Liver (tissue), 9 donors: ENCODE measurements around the gene FLNC. TPM values are rescaled to one million over a fixed set of nuclear protein-coding genes. Genes with fewer than 3 reads are reported as not detected.

Experiments
- DNase-seq: peaks from one replicate; pipeline ENCODE4 v3.0.0-alpha.2; 2017; ENCODE audit warnings: low spot score
- H3K27ac ChIP-seq, 2 donors: one replicate each; pipeline ENCODE4 v1.7.0; 2013; ENCODE audit warnings: inconsistent platforms in 2 of 2, low read length in 2 of 2, control low read depth in 1 of 2, low read depth in 1 of 2, mild to moderate bottlenecking in 1 of 2
- H3K27me3 ChIP-seq, 4 donors: one replicate each; pipeline versions ENCODE4 v1.6.1 to v1.7.0; 2013; ENCODE audit warnings: low read length in 3 of 4, inconsistent platforms in 1 of 4, mild to moderate bottlenecking in 1 of 4, moderate library complexity in 1 of 4; ENCODE audit not compliant: control insufficient read depth in 4 of 4, insufficient read depth in 4 of 4
- H3K36me3 ChIP-seq, 4 donors: one replicate each; pipeline versions ENCODE4 v1.6.1 to v1.7.0; 2013; ENCODE audit warnings: low read length in 3 of 4, mild to moderate bottlenecking in 3 of 4, low read depth in 1 of 4, moderate library complexity in 1 of 4; ENCODE audit not compliant: control insufficient read depth in 4 of 4, insufficient read depth in 3 of 4
- H3K4me1 ChIP-seq, 4 donors: one replicate each; pipeline versions ENCODE4 v1.6.1 to v1.7.0; 2013; ENCODE audit warnings: low read length in 3 of 4, mild to moderate bottlenecking in 3 of 4, moderate library complexity in 1 of 4; ENCODE audit not compliant: control insufficient read depth in 4 of 4, insufficient read depth in 4 of 4
- H3K4me3 ChIP-seq, 3 donors: one replicate each; pipeline versions ENCODE4 v1.6.1 to v1.7.0; 2013; ENCODE audit warnings: low read length in 3 of 3, control low read depth in 1 of 3, low read depth in 1 of 3, mild to moderate bottlenecking in 1 of 3
- H3K9ac ChIP-seq, 2 donors: one replicate each; pipeline ENCODE4 v1.7.0; 2013; ENCODE audit warnings: low read length in 2 of 2, mild to moderate bottlenecking in 2 of 2, moderate library complexity in 2 of 2, control low read depth in 1 of 2, low read depth in 1 of 2
- H3K9me3 ChIP-seq, 4 donors: one replicate each; pipeline versions ENCODE4 v1.6.1 to v1.7.0; 2013; ENCODE audit warnings: low read length in 3 of 4; ENCODE audit not compliant: control insufficient read depth in 4 of 4
- CTCF ChIP-seq: fragments of 150-350 bp; IDR thresholded peaks from 2 replicates; pipeline ENCODE4 v1.5.1; 2017; ENCODE audit warnings: improper control_type of control experiment, low read depth, low read length; ENCODE audit not compliant: missing input control
- EGR1 ChIP-seq, 2 donors: IDR thresholded peaks; 2 replicates each; pipeline ENCODE4 v1.6.1; 2016 to 2018; ENCODE audit warnings: antibody characterized with exemption in 2 of 2, low read depth in 2 of 2
- FOXA1 ChIP-seq: IDR thresholded peaks from 2 replicates; pipeline ENCODE4 v1.6.1; 2016; ENCODE audit warnings: antibody characterized with exemption
- FOXA2 ChIP-seq: IDR thresholded peaks from 2 replicates; pipeline ENCODE4 v1.6.1; 2016; ENCODE audit warnings: antibody characterized with exemption
- GABPA ChIP-seq, 2 donors: IDR thresholded peaks in 1 of 2; conservative IDR thresholded peaks in 1 of 2; 2 replicates each; pipeline ENCODE4 v1.6.1; 2016; ENCODE audit warnings: antibody characterized with exemption in 2 of 2, mild to moderate bottlenecking in 1 of 2, moderate library complexity in 1 of 2
- HNF4A ChIP-seq, 2 donors: conservative IDR thresholded peaks; 2 replicates each; pipeline ENCODE4 v1.6.1; 2016; ENCODE audit warnings: antibody characterized with exemption in 2 of 2, mild to moderate bottlenecking in 2 of 2
- HNF4G ChIP-seq: IDR thresholded peaks from 2 replicates; pipeline ENCODE4 v1.6.1; 2016; ENCODE audit warnings: antibody characterized with exemption
- JUND ChIP-seq, 2 donors: IDR thresholded peaks; 2 replicates each; pipeline ENCODE4 v1.6.1; 2016; ENCODE audit warnings: antibody characterized with exemption in 2 of 2
- MAX ChIP-seq: IDR thresholded peaks from 2 replicates; pipeline ENCODE4 v1.6.1; 2016; ENCODE audit warnings: antibody characterized with exemption
- NR2F2 ChIP-seq: IDR thresholded peaks from 2 replicates; pipeline ENCODE4 v1.6.1; 2016; ENCODE audit warnings: antibody characterized with exemption
- RAD21 ChIP-seq, 2 donors: IDR thresholded peaks; 2 replicates each; pipeline ENCODE4 v1.6.1; 2016; ENCODE audit warnings: antibody characterized with exemption in 2 of 2, mild to moderate bottlenecking in 2 of 2
- RXRA ChIP-seq, 2 donors: IDR thresholded peaks; 2 replicates each; pipeline ENCODE4 v1.6.1; 2017 to 2018; ENCODE audit warnings: antibody characterized with exemption in 2 of 2, mild to moderate bottlenecking in 1 of 2
- SP1 ChIP-seq: IDR thresholded peaks from 2 replicates; pipeline ENCODE4 v1.6.1; 2018; ENCODE audit warnings: antibody characterized with exemption, mild to moderate bottlenecking
- TAF1 ChIP-seq: conservative IDR thresholded peaks from 2 replicates; pipeline ENCODE4 v1.6.1; 2016; ENCODE audit warnings: antibody characterized with exemption, mild to moderate bottlenecking
- YY1 ChIP-seq: IDR thresholded peaks from 2 replicates; pipeline ENCODE4 v1.6.1; 2016; ENCODE audit warnings: antibody characterized with exemption, mild to moderate bottlenecking
- ZBTB33 ChIP-seq: IDR thresholded peaks from 2 replicates; pipeline ENCODE4 v1.6.1; 2016; ENCODE audit warnings: antibody characterized with exemption
- WGBS: extraction: QIAGEN DNeasy Blood & Tissue Kit; methylation state at CpG from one replicate; pipeline ENCODE4 v1.1.7; 2013; 5-methylcytosine and 5-hydroxymethylcytosine counted together
- polyA plus RNA-seq, 2 donors: library from polyadenylated mRNA; stranded (reverse) in 1 of 2; unstranded in 1 of 2; fragments of 200-250 nt in 1 of 2; fragments of >200 nt in 1 of 2; fragmentation: Nextera tagmentation in 1 of 2; extraction: Ambion mirVana in 1 of 2; gene quantifications; one replicate each; pipeline versions ENCODE4 v1.2.1 to v1.2.3, GENCODE V29; 2013 to 2015
- total RNA-seq, 2 donors: library from RNA; depleted of rRNA; stranded (reverse); fragments of >200 nt; gene quantifications; one replicate each; pipeline ENCODE4 v1.2.3, GENCODE V29; 2014
- TF ChIP-seq, protein P1 (sequence below): IDR thresholded peaks from 2 replicates; pipeline ENCODE4 v1.6.1; 2016; ENCODE audit warnings: antibody characterized with exemption
- TF ChIP-seq, protein P2 (sequence below): IDR thresholded peaks from 2 replicates; pipeline ENCODE4 v1.6.1; 2016; ENCODE audit warnings: antibody characterized with exemption, mild to moderate bottlenecking
- donor health status: healthy.
- donor health status: healthy.
- donor health status: healthy.
- donor health status: healthy.
- donor health status: healthy.

FLNC gene
- total and polyA plus RNA-seq, 4 donors, result 0.03 to 2.3 (median 0.53) TPM

DNA sequence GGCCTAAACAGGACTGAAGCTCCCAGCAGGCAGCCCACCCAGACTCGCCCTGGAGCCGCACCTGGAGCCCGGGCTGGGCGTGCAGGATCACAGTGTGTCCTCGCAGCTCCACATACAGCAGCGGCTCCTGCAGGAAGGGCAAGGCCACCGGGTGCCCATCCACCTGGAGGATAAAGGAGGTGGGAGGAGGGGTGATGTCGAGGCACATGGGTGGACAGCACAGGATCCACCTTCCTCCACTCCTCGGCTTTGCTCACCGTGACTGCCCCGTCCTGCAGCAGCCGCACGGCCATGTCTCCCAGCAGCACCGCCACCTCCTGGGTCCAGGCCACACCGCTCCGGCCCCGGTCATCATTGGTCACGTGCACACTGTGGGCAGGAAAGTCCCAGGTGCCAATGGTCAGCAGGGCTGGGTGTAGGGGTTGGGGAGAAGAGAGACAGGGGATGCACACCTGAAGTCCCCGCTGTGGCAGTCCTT, 49.3 kb downstream of the FLNC start:
- DNase-seq, result no peak
- Histone ChIP-seq H3K4me1 (peaks cover 0 to 7% (median 0%) of the 10 kb centered on the region in 4 donors), H3K27me3 (no peaks in the 10 kb centered on the region), H3K9me3 (no peaks in the 10 kb centered on the region), H3K9ac (no peak overlapping the region), H3K4me3 (no peak overlapping the region), H3K27ac (no peak overlapping the region), H3K36me3 (no peaks in the 10 kb centered on the region)
- 76% methylated on average over 19 of the region's 19 CpGs for WGBS
- TF ChIP-seq ZBTB33, result no peak
- TF ChIP-seq RXRA (IDR thresholded peaks at IDR 0.05), result no peak
- TF ChIP-seq, protein P1, sequence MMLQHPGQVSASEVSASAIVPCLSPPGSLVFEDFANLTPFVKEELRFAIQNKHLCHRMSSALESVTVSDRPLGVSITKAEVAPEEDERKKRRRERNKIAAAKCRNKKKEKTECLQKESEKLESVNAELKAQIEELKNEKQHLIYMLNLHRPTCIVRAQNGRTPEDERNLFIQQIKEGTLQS, result no peak
- TF ChIP-seq, protein P2, sequence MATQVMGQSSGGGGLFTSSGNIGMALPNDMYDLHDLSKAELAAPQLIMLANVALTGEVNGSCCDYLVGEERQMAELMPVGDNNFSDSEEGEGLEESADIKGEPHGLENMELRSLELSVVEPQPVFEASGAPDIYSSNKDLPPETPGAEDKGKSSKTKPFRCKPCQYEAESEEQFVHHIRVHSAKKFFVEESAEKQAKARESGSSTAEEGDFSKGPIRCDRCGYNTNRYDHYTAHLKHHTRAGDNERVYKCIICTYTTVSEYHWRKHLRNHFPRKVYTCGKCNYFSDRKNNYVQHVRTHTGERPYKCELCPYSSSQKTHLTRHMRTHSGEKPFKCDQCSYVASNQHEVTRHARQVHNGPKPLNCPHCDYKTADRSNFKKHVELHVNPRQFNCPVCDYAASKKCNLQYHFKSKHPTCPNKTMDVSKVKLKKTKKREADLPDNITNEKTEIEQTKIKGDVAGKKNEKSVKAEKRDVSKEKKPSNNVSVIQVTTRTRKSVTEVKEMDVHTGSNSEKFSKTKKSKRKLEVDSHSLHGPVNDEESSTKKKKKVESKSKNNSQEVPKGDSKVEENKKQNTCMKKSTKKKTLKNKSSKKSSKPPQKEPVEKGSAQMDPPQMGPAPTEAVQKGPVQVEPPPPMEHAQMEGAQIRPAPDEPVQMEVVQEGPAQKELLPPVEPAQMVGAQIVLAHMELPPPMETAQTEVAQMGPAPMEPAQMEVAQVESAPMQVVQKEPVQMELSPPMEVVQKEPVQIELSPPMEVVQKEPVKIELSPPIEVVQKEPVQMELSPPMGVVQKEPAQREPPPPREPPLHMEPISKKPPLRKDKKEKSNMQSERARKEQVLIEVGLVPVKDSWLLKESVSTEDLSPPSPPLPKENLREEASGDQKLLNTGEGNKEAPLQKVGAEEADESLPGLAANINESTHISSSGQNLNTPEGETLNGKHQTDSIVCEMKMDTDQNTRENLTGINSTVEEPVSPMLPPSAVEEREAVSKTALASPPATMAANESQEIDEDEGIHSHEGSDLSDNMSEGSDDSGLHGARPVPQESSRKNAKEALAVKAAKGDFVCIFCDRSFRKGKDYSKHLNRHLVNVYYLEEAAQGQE, result no peak
- no peak for TF ChIP-seq GABPA (IDR thresholded peaks at IDR 0.05 in 1 of 2, conservative IDR thresholded peaks at IDR 0.05 in 1 of 2)
- TF ChIP-seq HNF4A (conservative IDR thresholded peaks at IDR 0.05), result no peak
- no peak for TF ChIP-seq MAX
- no peak for TF ChIP-seq HNF4G
- TF ChIP-seq NR2F2, result no peak
- no peak for TF ChIP-seq FOXA1
- TF ChIP-seq FOXA2, result no peak
- no peak for TF ChIP-seq RAD21 (IDR thresholded peaks at IDR 0.05)
- TF ChIP-seq CTCF, result no peak
- TF ChIP-seq JUND (IDR thresholded peaks at IDR 0.05), result no peak
- TF ChIP-seq SP1, result no peak
- TF ChIP-seq TAF1, result no peak
- TF ChIP-seq EGR1 (IDR thresholded peaks at IDR 0.05; ENCODE audit: low read depth in 2 of 2), result no peak
- TF ChIP-seq YY1, result no peak
